SK-N-MC (cell line): ENCODE data around the gene KCNH2.

Source experiments
- EZH2 ChIP-seq: fragments of 200-600 bp; sonication (generic); IDR thresholded peaks from one replicate; pipeline ENCODE4 v1.6.1; 2017; ENCODE audit warnings: antibody characterized with exemption
- FOXP2 ChIP-seq: optimal IDR thresholded peaks from 2 replicates; pipeline ENCODE3; 2011; ENCODE audit warnings: mild to moderate bottlenecking, moderate library complexity; ENCODE audit not compliant: insufficient read depth; ENCODE audit errors: extremely low read length, control extremely low read depth
- POLR2AphosphoS5 ChIP-seq: IDR thresholded peaks from 2 replicates; pipeline ENCODE4 v1.6.1; 2012; ENCODE audit warnings: mild to moderate bottlenecking, low read depth, low read length, borderline replicate concordance

- TF ChIP-seq EZH2 = no peak
- no peak for TF ChIP-seq POLR2AphosphoS5
- TF ChIP-seq FOXP2 = no peak
These were observed 28.1 kb downstream of the KCNH2 start for GRCh38 chr7:150949971-150950491.
